Body of pancreas (tissue), 4 donors: Measurements from ENCODE around the gene GPT2.

Experiments used
- POLR2A ChIP-seq, 3 donors: fragments of 450-650 bp; IDR thresholded peaks; one replicate each; pipeline ENCODE4 v1.6.1; 2016; ENCODE audit warnings: antibody characterized with exemption in 3 of 3, mild to moderate bottlenecking in 2 of 3
- TF ChIP-seq, protein P1 (sequence below), 7 experiments: fragments of 450-650 bp in 4 of 7; fragments of 200-600 bp in 3 of 7; sonication (generic) in 3 of 7; IDR thresholded peaks; one replicate each; pipeline ENCODE4 v1.5.1; 2016 to 2019; ENCODE audit warnings: antibody characterized with exemption in 7 of 7

DNA sequence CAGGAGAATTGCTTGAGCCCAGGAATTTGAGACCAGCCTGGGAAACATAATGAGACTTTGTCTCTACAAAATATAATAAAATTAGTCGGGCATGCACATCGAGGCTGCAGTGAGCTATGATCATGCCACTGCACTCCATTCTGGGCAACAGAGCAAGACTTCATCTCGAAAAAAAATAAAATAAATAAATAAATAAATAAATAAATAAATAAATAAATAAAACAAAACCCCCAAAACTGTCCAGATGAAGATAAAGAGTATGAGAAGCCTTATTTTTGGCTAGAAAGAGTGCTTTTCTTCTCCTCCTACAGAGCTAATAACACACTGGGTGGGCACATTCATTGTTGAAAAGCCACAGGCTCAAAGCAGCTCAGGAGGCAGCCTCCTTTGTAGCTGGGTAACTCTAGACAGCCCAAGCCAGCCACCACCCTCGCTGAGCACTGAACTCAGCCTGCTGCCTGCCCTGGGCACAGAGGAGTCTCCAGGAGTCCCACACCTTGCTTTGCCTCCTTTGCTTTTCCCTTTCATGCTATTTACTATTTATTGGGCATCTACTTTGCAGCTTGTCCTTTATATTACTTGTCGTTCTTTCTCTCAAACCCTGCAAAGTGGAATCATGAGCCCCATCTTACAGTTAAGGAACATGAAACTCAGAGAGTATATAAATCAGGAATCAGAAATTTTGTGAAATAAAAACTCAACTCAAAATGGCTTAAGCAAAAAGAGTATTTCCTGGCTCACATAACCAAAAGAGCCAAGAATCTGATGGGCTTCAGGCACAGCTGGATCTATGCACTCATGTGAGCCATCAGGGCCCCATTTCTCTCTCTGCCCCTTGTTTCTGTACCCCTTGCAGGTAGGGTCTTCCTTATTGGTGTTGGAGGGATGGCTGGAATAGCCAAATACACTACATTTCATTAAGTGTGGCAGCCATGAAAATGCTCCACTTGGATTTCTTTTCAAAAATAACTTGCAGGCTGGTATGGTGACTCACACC lies 35.1 kb upstream of the GPT2 start:
- TF ChIP-seq, protein P1, sequence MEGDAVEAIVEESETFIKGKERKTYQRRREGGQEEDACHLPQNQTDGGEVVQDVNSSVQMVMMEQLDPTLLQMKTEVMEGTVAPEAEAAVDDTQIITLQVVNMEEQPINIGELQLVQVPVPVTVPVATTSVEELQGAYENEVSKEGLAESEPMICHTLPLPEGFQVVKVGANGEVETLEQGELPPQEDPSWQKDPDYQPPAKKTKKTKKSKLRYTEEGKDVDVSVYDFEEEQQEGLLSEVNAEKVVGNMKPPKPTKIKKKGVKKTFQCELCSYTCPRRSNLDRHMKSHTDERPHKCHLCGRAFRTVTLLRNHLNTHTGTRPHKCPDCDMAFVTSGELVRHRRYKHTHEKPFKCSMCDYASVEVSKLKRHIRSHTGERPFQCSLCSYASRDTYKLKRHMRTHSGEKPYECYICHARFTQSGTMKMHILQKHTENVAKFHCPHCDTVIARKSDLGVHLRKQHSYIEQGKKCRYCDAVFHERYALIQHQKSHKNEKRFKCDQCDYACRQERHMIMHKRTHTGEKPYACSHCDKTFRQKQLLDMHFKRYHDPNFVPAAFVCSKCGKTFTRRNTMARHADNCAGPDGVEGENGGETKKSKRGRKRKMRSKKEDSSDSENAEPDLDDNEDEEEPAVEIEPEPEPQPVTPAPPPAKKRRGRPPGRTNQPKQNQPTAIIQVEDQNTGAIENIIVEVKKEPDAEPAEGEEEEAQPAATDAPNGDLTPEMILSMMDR (IDR thresholded peaks at IDR 0.05) = no peak
- no peak for TF ChIP-seq POLR2A (IDR thresholded peaks at IDR 0.05)
